Mucosa of descending colon (tissue), 3 donors: ENCODE results near the gene RRAD. TPM values are rescaled to one million over a fixed set of nuclear protein-coding genes. Genes with fewer than 3 reads are reported as not detected.

Experiments
- ATAC-seq: fragments of 200-7000 bp; cut with Tn5 transposase; one replicate; pipeline ENCODE4 v1.9.1; 2020; ENCODE audit warnings: mild to moderate bottlenecking, moderate library complexity
- DNase-seq, 3 donors: peaks; one replicate each; pipeline ENCODE4 v3.0.0-alpha.2; 2020
- H3K36me3 ChIP-seq: fragments of 200-600 bp; one replicate; pipeline ENCODE4 v1.8.0; 2021; ENCODE audit warnings: low read depth, mild to moderate bottlenecking
- H3K4me1 ChIP-seq: fragments of 200-600 bp; one replicate; pipeline ENCODE4 v1.8.0; 2021; ENCODE audit warnings: low read depth, mild to moderate bottlenecking
- H3K4me3 ChIP-seq: fragments of 200-600 bp; one replicate; pipeline ENCODE4 v1.8.0; 2021; ENCODE audit warnings: mild to moderate bottlenecking
- H3K9me3 ChIP-seq: fragments of 200-600 bp; one replicate; pipeline ENCODE4 v1.8.0; 2021; ENCODE audit warnings: mild to moderate bottlenecking
- intact Hi-C, 2 donors: fragments of 100-400 bp; cut with DNase I in 1 of 2; cut with micrococcal nuclease in 1 of 2; formaldehyde crosslinking; loops; one replicate each; pipeline versions ENCODE4 v1.11.0 to v1.11.1; 2022; cut with DNase I, micrococcal nuclease
- total RNA-seq, 3 donors: library from RNA; stranded (reverse); fragmentation: NEBNext Ultra II Directional in 2 of 3; extraction: Animal tissue kit (Norgen Biotek cat#: 25700) in 2 of 3; gene quantifications; one replicate each; pipeline versions ENCODE4 v1.2.1 to v1.2.4, GENCODE V29; 2021 to 2023
- TF ChIP-seq, protein P1 (sequence below): fragments of 200-600 bp; IDR thresholded peaks from one replicate; pipeline ENCODE4 v1.8.0; 2022; ENCODE audit warnings: antibody characterized with exemption, mild to moderate bottlenecking
- donor health status: DM: no; HTN: no; CAD: no; lungs with moderate emphysema.
- donor health status: DM: no; HTN: no; CAD: no.
- donor health status: DM: no; HTN: yes; CAD: no.

The RRAD gene
- total RNA-seq, 3 donors from 2014 or later: 1.3 to 11.6 (median 1.3) TPM

DNA sequence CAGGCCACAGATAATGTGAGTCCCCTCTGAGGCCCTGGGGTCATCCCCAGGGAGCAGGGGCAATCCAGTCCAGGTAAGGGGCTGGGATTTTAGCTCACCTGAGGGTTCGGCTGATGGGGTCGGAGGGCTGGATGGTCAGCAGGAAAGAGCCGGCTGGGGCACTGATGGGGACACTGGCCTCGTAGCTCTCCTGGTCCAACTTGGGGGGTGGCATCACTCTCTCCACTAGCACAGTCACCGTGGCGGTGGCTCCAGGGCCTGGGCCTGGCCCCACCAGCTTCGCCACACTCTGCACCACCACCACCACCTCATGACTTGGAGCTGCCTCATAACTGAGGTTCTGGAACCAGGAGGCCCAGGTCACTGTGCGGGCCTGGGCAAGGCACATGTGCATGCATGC lies 13.5 kb downstream of the RRAD start:
- no peak for ATAC-seq
- H3K36me3 ChIP-seq: no peaks in the 10 kb centered on the region
- DNase-seq: peak in 1 of 3 donors; percentile 11
- H3K4me3 ChIP-seq: no peak overlapping the region
- intact Hi-C loops: no loop called here
- H3K4me1 ChIP-seq: no peaks in the 10 kb centered on the region
- no peaks in the 10 kb centered on the region for H3K9me3 ChIP-seq
- TF ChIP-seq, protein P1, sequence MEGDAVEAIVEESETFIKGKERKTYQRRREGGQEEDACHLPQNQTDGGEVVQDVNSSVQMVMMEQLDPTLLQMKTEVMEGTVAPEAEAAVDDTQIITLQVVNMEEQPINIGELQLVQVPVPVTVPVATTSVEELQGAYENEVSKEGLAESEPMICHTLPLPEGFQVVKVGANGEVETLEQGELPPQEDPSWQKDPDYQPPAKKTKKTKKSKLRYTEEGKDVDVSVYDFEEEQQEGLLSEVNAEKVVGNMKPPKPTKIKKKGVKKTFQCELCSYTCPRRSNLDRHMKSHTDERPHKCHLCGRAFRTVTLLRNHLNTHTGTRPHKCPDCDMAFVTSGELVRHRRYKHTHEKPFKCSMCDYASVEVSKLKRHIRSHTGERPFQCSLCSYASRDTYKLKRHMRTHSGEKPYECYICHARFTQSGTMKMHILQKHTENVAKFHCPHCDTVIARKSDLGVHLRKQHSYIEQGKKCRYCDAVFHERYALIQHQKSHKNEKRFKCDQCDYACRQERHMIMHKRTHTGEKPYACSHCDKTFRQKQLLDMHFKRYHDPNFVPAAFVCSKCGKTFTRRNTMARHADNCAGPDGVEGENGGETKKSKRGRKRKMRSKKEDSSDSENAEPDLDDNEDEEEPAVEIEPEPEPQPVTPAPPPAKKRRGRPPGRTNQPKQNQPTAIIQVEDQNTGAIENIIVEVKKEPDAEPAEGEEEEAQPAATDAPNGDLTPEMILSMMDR: no peak

GRCh38 chr16:66911112-66911511 lies 14.2 kb downstream of the RRAD start:
- intact Hi-C loops: no loop called here
- Histone ChIP-seq H3K36me3 (no peaks in the 10 kb centered on the region), H3K4me1 (peaks cover under 1% of the 10 kb centered on the region), H3K4me3 (no peak overlapping the region), H3K9me3 (no peaks in the 10 kb centered on the region)
- ATAC-seq: no peak
- peak in 1 of 3 donors; percentile 7 for DNase-seq
- TF ChIP-seq, protein P1: no peak

- H3K4me3 ChIP-seq: no peak overlapping the region
- DNase-seq (no peak), ATAC-seq (no peak)
- TF ChIP-seq, protein P1: no peak
- H3K36me3 ChIP-seq: no peaks in the 10 kb centered on the region
- H3K4me1 ChIP-seq: peaks cover 8% of the 10 kb centered on the region
- H3K9me3 ChIP-seq: no peaks in the 10 kb centered on the region
- intact Hi-C loops: no loop called here
Measured at GRCh38 chr16:66910175-66910940, 15.0 kb downstream of the RRAD start.

- peaks cover 12% of the 10 kb centered on the region for H3K4me1 ChIP-seq
- no peaks in the 10 kb centered on the region for H3K9me3 ChIP-seq
- TF ChIP-seq, protein P1: no peak
- DNase-seq: peak in 1 of 3 donors; percentile 11
- intact Hi-C loops: no loop called here
- no peaks in the 10 kb centered on the region for H3K36me3 ChIP-seq
- H3K4me3 ChIP-seq: no peak overlapping the region
- no peak for ATAC-seq
Measured at GRCh38 chr16:66908762-66909559, 16.4 kb downstream of the RRAD start.

- no peak for ATAC-seq
- H3K4me1 ChIP-seq: peaks cover 12% of the 10 kb centered on the region
- H3K9me3 ChIP-seq: no peaks in the 10 kb centered on the region
- intact Hi-C loops: no loop called here
- DNase-seq: peak in 1 of 3 donors; percentile 18
- H3K4me3 ChIP-seq: no peak overlapping the region
- H3K36me3 ChIP-seq: no peaks in the 10 kb centered on the region
- TF ChIP-seq, protein P1: no peak
Measured at GRCh38 chr16:66908116-66908515, 17.2 kb downstream of the RRAD start.
